K562 (cell line): Measurements from ENCODE around the gene GON4L. TPM values are rescaled to one million over a fixed set of nuclear protein-coding genes. Genes with fewer than 3 reads are reported as not detected.

Experiments
- ARID4B ChIP-seq: sonication (generic); formaldehyde crosslinking; IDR thresholded peaks from 2 replicates; pipeline ENCODE4 v1.8.0; 2022; ENCODE audit warnings: mild to moderate bottlenecking, missing genetic modification reagents
- ARNT ChIP-seq, 2 experiments: fragments of 450-650 bp; IDR thresholded peaks; 2 replicates each; pipeline ENCODE4 v1.6.1; 2016; ENCODE audit warnings: mild to moderate bottlenecking in 1 of 2
- E2F6 ChIP-seq, 2 experiments: IDR thresholded peaks; 2 replicates each; pipeline ENCODE4 v1.6.1; 2011; ENCODE audit warnings: borderline replicate concordance in 1 of 2, control low read depth in 1 of 2, low read depth in 1 of 2, low read length in 1 of 2, mild to moderate bottlenecking in 1 of 2, mixed read lengths in 1 of 2, moderate library complexity in 1 of 2; ENCODE audit not compliant: insufficient read depth in 1 of 2, insufficient read length in 1 of 2, poor library complexity in 1 of 2, severe bottlenecking in 1 of 2; ENCODE audit errors: extremely low read depth in 1 of 2
- GABPB1 ChIP-seq: sonication (generic); formaldehyde crosslinking; IDR thresholded peaks from 2 replicates; pipeline ENCODE4 v1.8.0; 2022; ENCODE audit warnings: mild to moderate bottlenecking, missing genetic modification reagents
- NR0B1 ChIP-seq: fragments of 450-650 bp; IDR thresholded peaks from one replicate; pipeline ENCODE4 v1.6.1; 2018; ENCODE audit warnings: mild to moderate bottlenecking, moderate library complexity; ENCODE audit not compliant: partially characterized antibody
- POLR2AphosphoS2 ChIP-seq: IDR thresholded peaks from 2 replicates; pipeline ENCODE4 v1.6.1; 2012; ENCODE audit warnings: low read length, improper control_type of control experiment
- RUNX1 ChIP-seq: sonication (generic); IDR thresholded peaks from 2 replicates; pipeline ENCODE4 v1.6.1; 2016; ENCODE audit warnings: antibody characterized with exemption, low read depth
- TRIM25 ChIP-seq: fragments of 450-650 bp; IDR thresholded peaks from 2 replicates; pipeline ENCODE4 v1.7.0; 2016; ENCODE audit warnings: borderline replicate concordance
- ZNF217 ChIP-seq: sonication (generic); formaldehyde crosslinking; IDR thresholded peaks from 2 replicates; pipeline ENCODE4 v1.8.0; 2022; ENCODE audit warnings: mild to moderate bottlenecking, missing genetic modification reagents
- polyA plus RNA-seq, 8 experiments: library from polyadenylated mRNA; depleted of rRNA in 4 of 8; stranded (reverse) in 5 of 8; unstranded in 3 of 8; fragments of >200 nt; fragmentation: Nextera tagmentation in 2 of 8; fragmentation: Illumina TruSeq in 1 of 8; extraction: Ambion mirVana in 2 of 8; extraction: Trizol in 1 of 8; gene quantifications; 2 replicates each; pipeline versions ENCODE4 v1.2.1 to v1.2.3, GENCODE V29; 2011 to 2014; ENCODE audit warnings: inconsistent platforms in 1 of 8, missing spikeins in 1 of 8
- total RNA-seq, 7 experiments: library from RNA; depleted of rRNA in 6 of 7; stranded (reverse); fragments of >200 nt in 6 of 7; fragmentation: Illumina TruSeq in 2 of 7; extraction: Trizol in 2 of 7; gene quantifications; 2 replicates each; pipeline versions ENCODE4 v1.2.1 to v1.2.3, GENCODE V29; 2011 to 2021; ENCODE audit warnings: low replicate concordance in 1 of 7
- TF ChIP-seq, protein P1 (sequence below): fragments of 250-450 bp; sonication (Bioruptor Pico); IDR thresholded peaks from 2 replicates; pipeline ENCODE4 v1.8.0; 2021; ENCODE audit warnings: moderate library complexity, mild to moderate bottlenecking, inconsistent platforms
- TF ChIP-seq, protein P2 (sequence below): fragments of 250-450 bp; sonication (Bioruptor Pico); IDR thresholded peaks from 2 replicates; pipeline ENCODE4 v1.8.0; 2022; ENCODE audit warnings: inconsistent platforms
- TF ChIP-seq, protein P3 (sequence below): sonication (generic); formaldehyde crosslinking; IDR thresholded peaks from 2 replicates; pipeline ENCODE4 v1.8.0; 2022; ENCODE audit warnings: mild to moderate bottlenecking, low read depth, missing genetic modification reagents

GON4L gene
- total and polyA plus RNA-seq, 9 of the 15 experiments (the other 6 are each of a cell fraction or from before 2014, with no cell fraction given): 20.2 to 47.4 (median 33.6) TPM

GRCh38 chr1:155834296-155834926 is 22.6 kb downstream of the GON4L start (continued):
- TF ChIP-seq, protein P1, sequence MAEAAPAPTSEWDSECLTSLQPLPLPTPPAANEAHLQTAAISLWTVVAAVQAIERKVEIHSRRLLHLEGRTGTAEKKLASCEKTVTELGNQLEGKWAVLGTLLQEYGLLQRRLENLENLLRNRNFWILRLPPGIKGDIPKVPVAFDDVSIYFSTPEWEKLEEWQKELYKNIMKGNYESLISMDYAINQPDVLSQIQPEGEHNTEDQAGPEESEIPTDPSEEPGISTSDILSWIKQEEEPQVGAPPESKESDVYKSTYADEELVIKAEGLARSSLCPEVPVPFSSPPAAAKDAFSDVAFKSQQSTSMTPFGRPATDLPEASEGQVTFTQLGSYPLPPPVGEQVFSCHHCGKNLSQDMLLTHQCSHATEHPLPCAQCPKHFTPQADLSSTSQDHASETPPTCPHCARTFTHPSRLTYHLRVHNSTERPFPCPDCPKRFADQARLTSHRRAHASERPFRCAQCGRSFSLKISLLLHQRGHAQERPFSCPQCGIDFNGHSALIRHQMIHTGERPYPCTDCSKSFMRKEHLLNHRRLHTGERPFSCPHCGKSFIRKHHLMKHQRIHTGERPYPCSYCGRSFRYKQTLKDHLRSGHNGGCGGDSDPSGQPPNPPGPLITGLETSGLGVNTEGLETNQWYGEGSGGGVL (CRISPR knock-in tag): no peak
- TF ChIP-seq NR0B1: no peak
- no peak for TF ChIP-seq RUNX1
- TF ChIP-seq E2F6 (IDR thresholded peaks at IDR 0.05; ENCODE audit: borderline replicate concordance in 1 of 2, extremely low read depth in 1 of 2, insufficient read depth in 1 of 2, insufficient read length in 1 of 2, low read depth in 1 of 2, low read length in 1 of 2, poor library complexity in 1 of 2, severe bottlenecking in 1 of 2): no peak
- TF ChIP-seq, protein P2, sequence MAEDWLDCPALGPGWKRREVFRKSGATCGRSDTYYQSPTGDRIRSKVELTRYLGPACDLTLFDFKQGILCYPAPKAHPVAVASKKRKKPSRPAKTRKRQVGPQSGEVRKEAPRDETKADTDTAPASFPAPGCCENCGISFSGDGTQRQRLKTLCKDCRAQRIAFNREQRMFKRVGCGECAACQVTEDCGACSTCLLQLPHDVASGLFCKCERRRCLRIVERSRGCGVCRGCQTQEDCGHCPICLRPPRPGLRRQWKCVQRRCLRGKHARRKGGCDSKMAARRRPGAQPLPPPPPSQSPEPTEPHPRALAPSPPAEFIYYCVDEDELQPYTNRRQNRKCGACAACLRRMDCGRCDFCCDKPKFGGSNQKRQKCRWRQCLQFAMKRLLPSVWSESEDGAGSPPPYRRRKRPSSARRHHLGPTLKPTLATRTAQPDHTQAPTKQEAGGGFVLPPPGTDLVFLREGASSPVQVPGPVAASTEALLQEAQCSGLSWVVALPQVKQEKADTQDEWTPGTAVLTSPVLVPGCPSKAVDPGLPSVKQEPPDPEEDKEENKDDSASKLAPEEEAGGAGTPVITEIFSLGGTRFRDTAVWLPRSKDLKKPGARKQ (CRISPR knock-in tag): no peak
- TF ChIP-seq ARNT (IDR thresholded peaks at IDR 0.05): peak in 1 of 2 experiments; percentile 72; a peak in 3 of 4 replicates
- TF ChIP-seq TRIM25: no peak
- no peak for TF ChIP-seq ZNF217 (CRISPR knock-in tag)
- TF ChIP-seq, protein P3, sequence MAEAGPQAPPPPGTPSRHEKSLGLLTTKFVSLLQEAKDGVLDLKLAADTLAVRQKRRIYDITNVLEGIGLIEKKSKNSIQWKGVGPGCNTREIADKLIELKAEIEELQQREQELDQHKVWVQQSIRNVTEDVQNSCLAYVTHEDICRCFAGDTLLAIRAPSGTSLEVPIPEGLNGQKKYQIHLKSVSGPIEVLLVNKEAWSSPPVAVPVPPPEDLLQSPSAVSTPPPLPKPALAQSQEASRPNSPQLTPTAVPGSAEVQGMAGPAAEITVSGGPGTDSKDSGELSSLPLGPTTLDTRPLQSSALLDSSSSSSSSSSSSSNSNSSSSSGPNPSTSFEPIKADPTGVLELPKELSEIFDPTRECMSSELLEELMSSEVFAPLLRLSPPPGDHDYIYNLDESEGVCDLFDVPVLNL (CRISPR knock-in tag): no peak
- TF ChIP-seq GABPB1 (CRISPR knock-in tag): no peak; the same call in 1 of the 2 replicates
- TF ChIP-seq POLR2AphosphoS2: no peak
- peak; percentile 8 for TF ChIP-seq ARID4B (CRISPR knock-in tag)
